ENCODE results near the gene SPN. TPM values are rescaled to one million over a fixed set of nuclear protein-coding genes. Genes with fewer than 3 reads are reported as not detected.
"Not testable (repeated sequence)": the region's sequence is repeated elsewhere in the genome, so short reads cannot be mapped to it uniquely, and the experiment has no call there.

SPN gene
- total and polyA plus RNA-seq, 2 of the 4 experiments (the other 2 are of a cell fraction): not detected

DNA sequence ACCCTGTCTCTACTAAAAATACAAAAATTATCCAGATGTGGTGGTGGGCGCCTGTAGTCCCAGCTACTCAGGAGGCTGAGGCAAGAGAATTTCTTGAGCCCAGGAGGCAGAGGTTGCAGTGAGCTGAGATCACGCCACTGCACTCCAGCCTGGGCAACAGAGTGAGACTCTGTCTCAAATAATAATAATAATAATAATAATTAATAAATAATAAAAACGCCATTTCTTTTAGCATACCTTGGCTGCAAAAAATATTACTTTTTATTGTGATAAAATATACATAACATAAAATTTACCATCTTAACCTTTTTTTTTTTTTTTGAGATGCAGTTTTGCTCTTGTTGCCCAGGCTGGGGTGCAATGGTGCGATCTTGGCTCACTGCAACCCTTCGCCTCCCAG lies 39.8 kb upstream of the SPN start:
- WGBS, 2 experiments (ENCODE audit: extremely low coverage in 2 of 2, insufficient read length in 1 of 2): no CpG with 5 or more reads among the region's 5 CpGs
- H3K79me1 ChIP-seq (ENCODE audit: low read depth in 1 of 2, low read length in 2 of 2); DNase-seq; BruUV-seq (replicated peaks); H3K4me1 ChIP-seq (ENCODE audit: control insufficient read depth, insufficient read depth, low read length); H2BK120ac ChIP-seq (ENCODE audit: low read depth, low read length); H3K27me3 ChIP-seq (ENCODE audit: control insufficient read depth, insufficient read depth, low read length); H3K9me3 ChIP-seq (ENCODE audit: control insufficient read depth, insufficient read depth, low read length); intact Hi-C loops (cut with micrococcal nuclease); H2AK5ac ChIP-seq (ENCODE audit: low read depth, low read length); H3K4ac ChIP-seq (ENCODE audit: low read depth, low read length); H4K20me1 ChIP-seq (ENCODE audit: insufficient read depth, low read length); in situ Hi-C loops (cut with MboI; ENCODE audit: low sequenced_read_pairs); H4K91ac ChIP-seq (ENCODE audit: insufficient read depth, low read depth, low read length); H3K9ac ChIP-seq (ENCODE audit: low read depth, low read length); H2BK20ac ChIP-seq (ENCODE audit: low read depth, low read length); H3K14ac ChIP-seq (replicated peaks; ENCODE audit: low read depth, low read length); H2AK9ac ChIP-seq (replicated peaks; ENCODE audit: low read depth, low read length, poor library complexity); H3K4me3 ChIP-seq (ENCODE audit: insufficient read depth, low read depth, low read length); H3K56ac ChIP-seq (ENCODE audit: extremely low read depth, insufficient read depth, low read length); POLR2A ChIA-PET (ENCODE audit: unreplicated experiment); H4K5ac ChIP-seq (ENCODE audit: low read depth, low read length); H3K27ac ChIP-seq (ENCODE audit: insufficient read depth, low read length); H3K9me1 ChIP-seq (ENCODE audit: insufficient read depth, low read length); H2AFZ ChIP-seq (replicated peaks; ENCODE audit: low read length, poor library complexity); H2BK5ac ChIP-seq (ENCODE audit: low read depth, low read length, poor library complexity, severe bottlenecking); dilution Hi-C loops (cut with HindIII; ENCODE audit: low sequenced_read_pairs, unreplicated experiment); H3K18ac ChIP-seq (ENCODE audit: low read depth, low read length); H3K23ac ChIP-seq (ENCODE audit: low read depth, low read length); H4K8ac ChIP-seq (ENCODE audit: low read depth in 2 of 2, low read length in 2 of 2); H3K4me2 ChIP-seq (ENCODE audit: low read depth, low read length); CTCF ChIA-PET; ATAC-seq (ENCODE audit: low read depth); H3K36me3 ChIP-seq (ENCODE audit: control insufficient read depth, insufficient read depth, low read length); H2BK15ac ChIP-seq (ENCODE audit: low read depth, low read length): not testable (repeated sequence)

DNA sequence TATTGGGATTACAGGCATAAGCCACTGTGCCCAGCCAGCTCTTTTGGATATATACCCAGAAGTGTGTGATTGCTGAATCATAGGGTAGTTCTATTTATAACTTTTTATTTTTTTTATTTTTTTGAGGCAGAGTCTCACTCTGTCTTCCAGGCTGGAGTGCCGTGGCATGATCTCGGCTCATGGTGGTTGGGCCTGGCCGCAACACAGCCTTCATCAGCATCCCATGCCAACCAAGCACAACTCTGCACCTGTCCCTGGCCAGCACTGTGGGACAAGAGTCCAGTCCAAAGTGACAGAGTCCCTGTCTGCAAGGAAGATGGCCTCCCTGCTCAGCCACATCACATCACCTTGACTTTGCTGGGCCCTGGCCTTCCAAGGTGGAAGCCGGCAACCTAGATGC lies 37.9 kb upstream of the SPN start:
- CTCF ChIA-PET; H3K27me3 ChIP-seq (ENCODE audit: control insufficient read depth, insufficient read depth, low read length); H2BK15ac ChIP-seq (ENCODE audit: low read depth, low read length); POLR2A ChIA-PET (ENCODE audit: unreplicated experiment); H2BK20ac ChIP-seq (ENCODE audit: low read depth, low read length); H3K9me3 ChIP-seq (ENCODE audit: control insufficient read depth, insufficient read depth, low read length); H4K5ac ChIP-seq (ENCODE audit: low read depth, low read length); H2BK120ac ChIP-seq (ENCODE audit: low read depth, low read length); H3K14ac ChIP-seq (replicated peaks; ENCODE audit: low read depth, low read length); dilution Hi-C loops (cut with HindIII; ENCODE audit: low sequenced_read_pairs, unreplicated experiment); H2BK5ac ChIP-seq (ENCODE audit: low read depth, low read length, poor library complexity, severe bottlenecking); H2AFZ ChIP-seq (replicated peaks; ENCODE audit: low read length, poor library complexity); H3K23ac ChIP-seq (ENCODE audit: low read depth, low read length); intact Hi-C loops (cut with micrococcal nuclease); H2AK9ac ChIP-seq (replicated peaks; ENCODE audit: low read depth, low read length, poor library complexity); H3K18ac ChIP-seq (ENCODE audit: low read depth, low read length); DNase-seq; H3K36me3 ChIP-seq (ENCODE audit: control insufficient read depth, insufficient read depth, low read length); H3K79me1 ChIP-seq (ENCODE audit: low read depth in 1 of 2, low read length in 2 of 2); H3K9ac ChIP-seq (ENCODE audit: low read depth, low read length); H3K4me2 ChIP-seq (ENCODE audit: low read depth, low read length); H4K91ac ChIP-seq (ENCODE audit: insufficient read depth, low read depth, low read length); BruUV-seq (replicated peaks); H4K8ac ChIP-seq (ENCODE audit: low read depth in 2 of 2, low read length in 2 of 2); H3K56ac ChIP-seq (ENCODE audit: extremely low read depth, insufficient read depth, low read length); H3K27ac ChIP-seq (ENCODE audit: insufficient read depth, low read length); in situ Hi-C loops (cut with MboI; ENCODE audit: low sequenced_read_pairs); H4K20me1 ChIP-seq (ENCODE audit: insufficient read depth, low read length); H3K9me1 ChIP-seq (ENCODE audit: insufficient read depth, low read length); H3K4me1 ChIP-seq (ENCODE audit: control insufficient read depth, insufficient read depth, low read length); H3K4me3 ChIP-seq (ENCODE audit: insufficient read depth, low read depth, low read length); H3K4ac ChIP-seq (ENCODE audit: low read depth, low read length); H2AK5ac ChIP-seq (ENCODE audit: low read depth, low read length): not testable (repeated sequence)
- peak; percentile 83 for ATAC-seq (ENCODE audit: low read depth)
- WGBS, 2 experiments (ENCODE audit: extremely low coverage in 2 of 2, insufficient read length in 1 of 2): no CpG with 5 or more reads among the region's 4 CpGs

All from IMR-90 (cell line).